ENCODE results near the gene TEX55. TPM values are rescaled to one million over a fixed set of nuclear protein-coding genes. Genes with fewer than 3 reads are reported as not detected.

The TEX55 gene
- total RNA-seq, 1 donor from 2014 or later: not detected

GRCh38 chr3:119173325-119173724, 27.4 kb downstream of the TEX55 start, which contains the start of gene UPK1B:
UPK1B (plus strand) TSS chr3:119173598; CDS start chr3:119186742, 13,144 bp downstream.
- no peaks in the 10 kb centered on the region for H3K4me1 Mint-ChIP-seq (ENCODE audit: low read depth)
- no peak within 1 kb of the TSS for H3K27ac Mint-ChIP-seq
- peaks cover 11% of the 10 kb centered on the region for H3K27me3 Mint-ChIP-seq (ENCODE audit: low read depth)
- intact Hi-C loops (cut with micrococcal nuclease): no loop called here
- H3K4me3 Mint-ChIP-seq (ENCODE audit: low read depth): no peak within 1 kb of the TSS
- H3K9me3 Mint-ChIP-seq: no peaks in the 10 kb centered on the region
- no peak for DNase-seq (ENCODE audit: low spot score)
- no peaks in the 10 kb centered on the region for H3K36me3 Mint-ChIP-seq (ENCODE audit: low read depth)

- DNase-seq (ENCODE audit: low spot score): no peak
- Mint-ChIP-seq H3K9me3 (no peaks in the 10 kb centered on the region), H3K27ac (no peak overlapping the region), H3K27me3 (ENCODE audit: low read depth) (peaks cover 11% of the 10 kb centered on the region), H3K4me3 (ENCODE audit: low read depth) (no peak overlapping the region), H3K36me3 (ENCODE audit: low read depth) (no peaks in the 10 kb centered on the region), H3K4me1 (ENCODE audit: low read depth) (no peaks in the 10 kb centered on the region)
- intact Hi-C loops (cut with micrococcal nuclease): no loop called here
Observed at GRCh38 chr3:119175872-119176756, 30.1 kb downstream of the TEX55 start.

GRCh38 chr3:119176778-119177177, 30.8 kb downstream of the TEX55 start:
- intact Hi-C loops (cut with micrococcal nuclease): no loop called here
- no peak for DNase-seq (ENCODE audit: low spot score)
- Mint-ChIP-seq H3K27me3 (ENCODE audit: low read depth) (peaks cover 11% of the 10 kb centered on the region), H3K4me1 (ENCODE audit: low read depth) (no peaks in the 10 kb centered on the region), H3K27ac (no peak overlapping the region), H3K9me3 (no peaks in the 10 kb centered on the region), H3K36me3 (ENCODE audit: low read depth) (no peaks in the 10 kb centered on the region), H3K4me3 (ENCODE audit: low read depth) (no peak overlapping the region)

- intact Hi-C loops (cut with micrococcal nuclease): no loop called here
- Mint-ChIP-seq H3K27me3 (ENCODE audit: low read depth) (peaks cover 11% of the 10 kb centered on the region), H3K27ac (no peak overlapping the region), H3K4me1 (ENCODE audit: low read depth) (no peaks in the 10 kb centered on the region), H3K4me3 (ENCODE audit: low read depth) (no peak overlapping the region), H3K36me3 (ENCODE audit: low read depth) (no peaks in the 10 kb centered on the region), H3K9me3 (no peaks in the 10 kb centered on the region)
- DNase-seq (ENCODE audit: low spot score): no peak
Observed at GRCh38 chr3:119177321-119177720, 31.4 kb downstream of the TEX55 start.

- Mint-ChIP-seq H3K27ac (no peak overlapping the region), H3K4me3 (ENCODE audit: low read depth) (no peak overlapping the region), H3K4me1 (ENCODE audit: low read depth) (no peaks in the 10 kb centered on the region), H3K36me3 (ENCODE audit: low read depth) (no peaks in the 10 kb centered on the region), H3K9me3 (no peaks in the 10 kb centered on the region), H3K27me3 (ENCODE audit: low read depth) (peaks cover 2% of the 10 kb centered on the region)
- DNase-seq (ENCODE audit: low spot score): no peak
- intact Hi-C loops (cut with micrococcal nuclease): no loop called here
Observed at GRCh38 chr3:119181765-119182164, 35.8 kb downstream of the TEX55 start.

- H3K4me3 Mint-ChIP-seq (ENCODE audit: low read depth): no peak overlapping the region
- intact Hi-C loops (cut with micrococcal nuclease): no loop called here
- no peak overlapping the region for H3K27ac Mint-ChIP-seq
- no peaks in the 10 kb centered on the region for H3K36me3 Mint-ChIP-seq (ENCODE audit: low read depth)
- no peaks in the 10 kb centered on the region for H3K27me3 Mint-ChIP-seq (ENCODE audit: low read depth)
- H3K4me1 Mint-ChIP-seq (ENCODE audit: low read depth): no peaks in the 10 kb centered on the region
- DNase-seq (ENCODE audit: low spot score): no peak
- H3K9me3 Mint-ChIP-seq: no peaks in the 10 kb centered on the region
Observed at GRCh38 chr3:119184111-119184510, 38.1 kb downstream of the TEX55 start.

- no peak for DNase-seq (ENCODE audit: low spot score)
- no peaks in the 10 kb centered on the region for H3K36me3 Mint-ChIP-seq (ENCODE audit: low read depth)
- H3K27me3 Mint-ChIP-seq (ENCODE audit: low read depth): no peaks in the 10 kb centered on the region
- no peaks in the 10 kb centered on the region for H3K9me3 Mint-ChIP-seq
- H3K4me3 Mint-ChIP-seq (ENCODE audit: low read depth): no peak overlapping the region
- H3K4me1 Mint-ChIP-seq (ENCODE audit: low read depth): no peaks in the 10 kb centered on the region
- H3K27ac Mint-ChIP-seq: no peak overlapping the region
- intact Hi-C loops (cut with micrococcal nuclease): no loop called here
Observed at GRCh38 chr3:119184796-119185570, 39.0 kb downstream of the TEX55 start.

- DNase-seq (ENCODE audit: low spot score): no peak
- H3K27ac Mint-ChIP-seq: no peak overlapping the region
- H3K9me3 Mint-ChIP-seq: no peaks in the 10 kb centered on the region
- intact Hi-C loops (cut with micrococcal nuclease): no loop called here
- H3K36me3 Mint-ChIP-seq (ENCODE audit: low read depth): no peaks in the 10 kb centered on the region
- no peak overlapping the region for H3K4me3 Mint-ChIP-seq (ENCODE audit: low read depth)
- H3K27me3 Mint-ChIP-seq (ENCODE audit: low read depth): no peaks in the 10 kb centered on the region
- H3K4me1 Mint-ChIP-seq (ENCODE audit: low read depth): no peaks in the 10 kb centered on the region
Observed at GRCh38 chr3:119187266-119187665, 41.3 kb downstream of the TEX55 start.

GRCh38 chr3:119191800-119192199, 45.8 kb downstream of the TEX55 start:
- no peak overlapping the region for H3K27ac Mint-ChIP-seq
- peaks cover 5% of the 10 kb centered on the region for H3K27me3 Mint-ChIP-seq (ENCODE audit: low read depth)
- no peaks in the 10 kb centered on the region for H3K4me1 Mint-ChIP-seq (ENCODE audit: low read depth)
- H3K9me3 Mint-ChIP-seq: no peaks in the 10 kb centered on the region
- no peaks in the 10 kb centered on the region for H3K36me3 Mint-ChIP-seq (ENCODE audit: low read depth)
- H3K4me3 Mint-ChIP-seq (ENCODE audit: low read depth): no peak overlapping the region
- no peak for DNase-seq (ENCODE audit: low spot score)
- intact Hi-C loops (cut with micrococcal nuclease): no loop called here

GRCh38 chr3:119194237-119195150, 48.5 kb downstream of the TEX55 start:
- DNase-seq (ENCODE audit: low spot score): no peak
- intact Hi-C loops (cut with micrococcal nuclease): no loop called here
- no peak overlapping the region for H3K27ac Mint-ChIP-seq
- H3K9me3 Mint-ChIP-seq: no peaks in the 10 kb centered on the region
- H3K4me3 Mint-ChIP-seq (ENCODE audit: low read depth): no peak overlapping the region
- no peaks in the 10 kb centered on the region for H3K36me3 Mint-ChIP-seq (ENCODE audit: low read depth)
- H3K27me3 Mint-ChIP-seq (ENCODE audit: low read depth): peaks cover 5% of the 10 kb centered on the region
- H3K4me1 Mint-ChIP-seq (ENCODE audit: low read depth): no peaks in the 10 kb centered on the region

GRCh38 chr3:119195151-119195476, 49.1 kb downstream of the TEX55 start:
- peaks cover 5% of the 10 kb centered on the region for H3K27me3 Mint-ChIP-seq (ENCODE audit: low read depth)
- no peak overlapping the region for H3K27ac Mint-ChIP-seq
- H3K36me3 Mint-ChIP-seq (ENCODE audit: low read depth): no peaks in the 10 kb centered on the region
- no peak for DNase-seq (ENCODE audit: low spot score)
- intact Hi-C loops (cut with micrococcal nuclease): no loop called here
- no peak overlapping the region for H3K4me3 Mint-ChIP-seq (ENCODE audit: low read depth)
- no peaks in the 10 kb centered on the region for H3K9me3 Mint-ChIP-seq
- H3K4me1 Mint-ChIP-seq (ENCODE audit: low read depth): no peaks in the 10 kb centered on the region

- Mint-ChIP-seq H3K27me3 (ENCODE audit: low read depth) (peaks cover 5% of the 10 kb centered on the region), H3K27ac (no peak overlapping the region), H3K4me3 (ENCODE audit: low read depth) (no peak overlapping the region), H3K36me3 (ENCODE audit: low read depth) (no peaks in the 10 kb centered on the region), H3K9me3 (no peaks in the 10 kb centered on the region), H3K4me1 (ENCODE audit: low read depth) (no peaks in the 10 kb centered on the region)
- no peak for DNase-seq (ENCODE audit: low spot score)
- intact Hi-C loops (cut with micrococcal nuclease): no loop called here
Observed at GRCh38 chr3:119195911-119196310, 49.9 kb downstream of the TEX55 start.

All from activated T-helper 2 cell treated with anti-CD3 and anti-CD28 coated beads, Interferon-gamma antibody, Interleukin-2, Interleukin-4, amounts not matched to agents 10 μg/mL and 5 μg/mL and 100 μg/mL, durations not matched to agents 14 hours and 24 hours and 36 hours (primary cell).